Pancreas (tissue), 10 donors: ENCODE data around the gene PLK2. TPM values are rescaled to one million over a fixed set of nuclear protein-coding genes. Genes with fewer than 3 reads are reported as not detected.

Experiments used
- ATAC-seq, 4 donors: fragments of 200-7000 bp; cut with Tn5 transposase; one replicate each; pipeline versions ENCODE4 v1.8.0 to v1.9.1; 2020; ENCODE audit warnings: mild to moderate bottlenecking in 4 of 4, moderate library complexity in 4 of 4
- DNase-seq, 6 donors: peaks; one replicate each; pipeline ENCODE4 v3.0.0-alpha.2; 2020
- FAIRE-seq: peaks from 2 replicates; lab custom pipeline; 2012; peaks lifted over from hg19 to GRCh38; lab: Jason Lieb, UNC
- H3K27ac ChIP-seq, 4 donors: fragments of 200-600 bp; sonication (generic); 1 replicate in 3 of 4; 2 replicates in 1 of 4; pipeline versions ENCODE4 v1.5.0 to v1.8.0; 2020
- H3K27me3 ChIP-seq, 4 donors: fragments of 200-600 bp; one replicate each; pipeline ENCODE4 v1.8.0; 2021
- H3K36me3 ChIP-seq, 3 donors: fragments of 200-600 bp; sonication (generic) in 1 of 3; one replicate each; pipeline versions ENCODE4 v1.5.0 to v1.8.0; 2020 to 2021
- H3K4me1 ChIP-seq, 3 donors: fragments of 200-600 bp; one replicate each; pipeline ENCODE4 v1.8.0; 2021
- H3K4me3 ChIP-seq, 4 donors: fragments of 200-600 bp; sonication (generic) in 2 of 4; one replicate each; pipeline versions ENCODE4 v1.5.0 to v1.8.0; 2020 to 2021
- H3K9me3 ChIP-seq, 4 donors: fragments of 200-600 bp; one replicate each; pipeline ENCODE4 v1.8.0; 2021
- WGBS, 2 donors: extraction: QIAGEN DNeasy Blood & Tissue Kit; methylation state at CpG; one replicate each; pipeline ENCODE4 v1.1.7; 2013; 5-methylcytosine and 5-hydroxymethylcytosine counted together
- intact Hi-C, 3 donors: fragments of 100-400 bp; cut with DNase I; formaldehyde crosslinking; loops; one replicate each; pipeline versions ENCODE4 v1.11.1 to v1.14.2; 2022
- polyA plus RNA-seq, 2 donors: library from polyadenylated mRNA; stranded (reverse); fragments of 200-250 nt; gene quantifications; one replicate each; pipeline ENCODE4 v1.2.3, GENCODE V29; 2013
- total RNA-seq, 6 donors: library from RNA; stranded (reverse); fragmentation: NEBNext Ultra II Directional in 4 of 6; extraction: Animal tissue kit (Norgen Biotek cat#: 25700) in 4 of 6; gene quantifications; one replicate each; pipeline versions ENCODE4 v1.2.1 to v1.2.4, GENCODE V29; 2021 to 2023
- TF ChIP-seq, protein P1 (sequence below), 4 donors: fragments of 200-600 bp; sonication (generic) in 3 of 4; IDR thresholded peaks; one replicate each; pipeline versions ENCODE4 v1.5.0 to v1.8.0; 2021; ENCODE audit warnings: antibody characterized with exemption in 4 of 4
- donor health status: healthy with polysubstance abuse.
- donor health status: DM: no; HTN: no; CAD: no; lungs with moderate emphysema.
- donor health status: DM: no; HTN: no; CAD: no.
- donor health status: control.
- donor health status: control.
- donor health status: Bipolar disorder and iron deficiency.
- donor health status: DM: yes; HTN: yes; CAD: no.
- donor health status: DM: no; HTN: no; CAD: no.
- donor health status: DM: no; HTN: no; CAD: no.
- donor health status: DM: yes; HTN: yes; CAD: no.

The PLK2 gene
- total and polyA plus RNA-seq, 8 donors: 16.2 to 47.8 (median 25.6) TPM

DNA sequence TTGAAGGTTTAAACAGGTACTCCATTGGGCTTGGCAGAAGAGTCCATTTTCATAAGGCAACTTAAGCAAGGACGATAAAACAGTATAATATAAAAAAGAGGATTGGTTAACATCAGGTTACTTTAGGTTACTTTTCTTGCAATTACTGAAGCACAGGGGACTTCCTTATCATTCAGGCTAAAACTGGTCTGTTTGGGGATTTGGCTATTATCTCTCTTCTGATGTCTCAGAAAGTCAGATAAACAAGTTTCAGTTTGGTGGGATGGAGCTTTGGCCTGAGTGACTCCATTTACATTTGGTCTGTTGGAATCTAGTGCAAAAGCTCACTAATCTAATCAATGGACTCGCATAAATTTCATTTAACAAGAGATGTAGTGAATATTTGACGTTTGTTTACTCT lies 39.3 kb upstream of the PLK2 start:
- H3K4me3 ChIP-seq: no peak overlapping the region
- TF ChIP-seq, protein P1, sequence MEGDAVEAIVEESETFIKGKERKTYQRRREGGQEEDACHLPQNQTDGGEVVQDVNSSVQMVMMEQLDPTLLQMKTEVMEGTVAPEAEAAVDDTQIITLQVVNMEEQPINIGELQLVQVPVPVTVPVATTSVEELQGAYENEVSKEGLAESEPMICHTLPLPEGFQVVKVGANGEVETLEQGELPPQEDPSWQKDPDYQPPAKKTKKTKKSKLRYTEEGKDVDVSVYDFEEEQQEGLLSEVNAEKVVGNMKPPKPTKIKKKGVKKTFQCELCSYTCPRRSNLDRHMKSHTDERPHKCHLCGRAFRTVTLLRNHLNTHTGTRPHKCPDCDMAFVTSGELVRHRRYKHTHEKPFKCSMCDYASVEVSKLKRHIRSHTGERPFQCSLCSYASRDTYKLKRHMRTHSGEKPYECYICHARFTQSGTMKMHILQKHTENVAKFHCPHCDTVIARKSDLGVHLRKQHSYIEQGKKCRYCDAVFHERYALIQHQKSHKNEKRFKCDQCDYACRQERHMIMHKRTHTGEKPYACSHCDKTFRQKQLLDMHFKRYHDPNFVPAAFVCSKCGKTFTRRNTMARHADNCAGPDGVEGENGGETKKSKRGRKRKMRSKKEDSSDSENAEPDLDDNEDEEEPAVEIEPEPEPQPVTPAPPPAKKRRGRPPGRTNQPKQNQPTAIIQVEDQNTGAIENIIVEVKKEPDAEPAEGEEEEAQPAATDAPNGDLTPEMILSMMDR (IDR thresholded peaks at IDR 0.05): no peak
- H3K4me1 ChIP-seq: peaks cover 0 to 6% (median 0%) of the 10 kb centered on the region in 3 donors
- no peak for ATAC-seq
- no peaks in the 10 kb centered on the region for H3K27me3 ChIP-seq
- DNase-seq: no peak
- FAIRE-seq: no peak
- H3K27ac ChIP-seq: no peak overlapping the region
- no peaks in the 10 kb centered on the region for H3K9me3 ChIP-seq
- H3K36me3 ChIP-seq: no peaks in the 10 kb centered on the region
- 63% methylated on average over 3 of the region's 3 CpGs for WGBS, 2 donors
- intact Hi-C loops: loop anchor here in 1 of 3 donors (10.0 kb wide), 2 partner anchors 316 to 346 kb away; no protein-coding TSS in a partner anchor

DNA sequence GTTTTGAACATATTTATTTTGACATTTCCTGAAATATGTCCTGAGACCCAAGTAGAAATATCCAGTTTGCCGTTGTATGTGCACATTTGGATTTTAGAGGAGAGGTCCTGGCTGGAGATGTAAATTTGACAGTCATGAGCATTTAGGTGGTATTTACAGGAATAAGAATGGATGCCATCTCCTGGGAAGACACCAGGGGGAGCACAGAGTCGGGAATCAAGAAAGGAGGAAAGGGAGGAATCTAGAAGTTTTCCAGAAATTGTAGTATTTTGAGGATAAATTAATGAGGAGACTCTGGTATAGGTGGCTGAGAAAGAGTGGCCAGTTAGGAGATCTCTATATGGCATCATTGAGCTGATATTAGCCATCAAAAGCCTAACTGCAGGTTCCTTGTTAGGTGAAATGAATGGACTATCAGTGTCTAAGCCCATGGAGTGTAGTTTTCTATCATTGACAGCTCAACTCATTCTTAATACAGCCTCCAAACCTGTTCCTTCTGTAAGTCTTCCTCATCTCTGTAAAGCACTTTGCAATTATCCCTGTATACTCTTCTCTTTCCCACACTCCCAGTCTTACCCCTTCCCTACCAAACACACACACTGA lies 38.6 kb upstream of the PLK2 start:
- ATAC-seq (peak in 3 of 4 donors; percentile 77 to 83 (median 80)), FAIRE-seq (no peak), DNase-seq (peak in 4 of 6 donors; percentile 10 to 36 (median 22))
- Histone ChIP-seq H3K4me3 (no peak overlapping the region), H3K27ac (no peak overlapping the region), H3K36me3 (no peaks in the 10 kb centered on the region), H3K9me3 (no peaks in the 10 kb centered on the region), H3K4me1 (peaks cover 0 to 6% (median 0%) of the 10 kb centered on the region in 3 donors), H3K27me3 (no peaks in the 10 kb centered on the region)
- WGBS, 2 donors: 4 to 8% methylated on average over 2 of the region's 2 CpGs
- intact Hi-C loops: loop anchor here in 1 of 3 donors (10.0 kb wide), 2 partner anchors 316 to 346 kb away; no protein-coding TSS in a partner anchor
- TF ChIP-seq, protein P1 (IDR thresholded peaks at IDR 0.05): peak; percentile 45 to 67 (median 56)

DNA sequence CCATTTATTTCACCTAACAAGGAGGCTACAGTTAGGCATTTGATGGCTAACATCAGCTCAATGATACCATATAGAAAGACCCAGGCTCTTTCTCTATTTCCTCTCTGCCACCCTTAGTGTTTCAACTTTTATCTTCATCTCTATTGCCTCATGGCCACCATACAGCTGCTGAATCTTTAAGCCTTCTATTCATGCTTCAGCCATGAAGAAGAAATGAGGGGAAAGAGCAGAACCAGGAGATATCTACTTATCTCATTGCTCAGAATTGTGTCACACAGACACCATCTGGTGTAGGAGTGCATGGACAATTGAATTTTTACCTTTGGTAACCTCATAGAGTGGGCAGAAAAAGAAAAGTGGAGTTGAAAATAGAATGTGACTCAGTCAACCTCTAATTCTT lies 38.0 kb upstream of the PLK2 start:
- H3K4me3 ChIP-seq: no peak overlapping the region
- no peak overlapping the region for H3K27ac ChIP-seq
- DNase-seq: no peak
- TF ChIP-seq, protein P1 (IDR thresholded peaks at IDR 0.05): no peak
- no peak for FAIRE-seq
- no peaks in the 10 kb centered on the region for H3K9me3 ChIP-seq
- peaks cover 0 to 6% (median 0%) of the 10 kb centered on the region in 3 donors for H3K4me1 ChIP-seq
- no peak for ATAC-seq
- intact Hi-C loops: loop anchor here in 1 of 3 donors (10.0 kb wide), 2 partner anchors 317 to 347 kb away; no protein-coding TSS in a partner anchor
- H3K27me3 ChIP-seq: no peaks in the 10 kb centered on the region
- H3K36me3 ChIP-seq: no peaks in the 10 kb centered on the region

DNA sequence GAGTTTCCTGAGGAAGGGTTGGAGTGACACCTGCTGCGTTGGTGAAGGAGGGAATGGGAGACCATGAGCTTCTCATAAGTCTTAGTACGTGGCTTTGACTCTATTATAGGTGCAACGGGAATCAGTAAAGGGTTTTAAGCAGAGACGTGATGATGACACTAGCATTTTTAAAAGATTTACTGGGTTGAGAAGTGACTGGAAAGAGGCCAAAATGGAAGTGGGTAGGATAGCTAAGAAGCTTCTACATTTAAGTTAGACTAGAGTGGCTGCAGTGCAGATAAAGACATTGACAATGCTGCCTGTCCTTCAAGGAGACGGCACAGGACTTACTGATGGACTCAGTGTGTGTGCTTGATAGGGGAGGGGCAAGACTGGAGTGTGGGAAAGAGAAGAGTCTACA lies 37.5 kb upstream of the PLK2 start:
- intact Hi-C loops: loop anchor here in 1 of 3 donors (10.0 kb wide), 2 partner anchors 317 to 347 kb away; no protein-coding TSS in a partner anchor
- no peak for ATAC-seq
- H3K4me3 ChIP-seq: no peak overlapping the region

More for the DNA sequence above, 37.5 kb upstream of the PLK2 start:
- FAIRE-seq (no peak), DNase-seq (no peak)
- H3K4me1 ChIP-seq: peaks cover 0 to 6% (median 0%) of the 10 kb centered on the region in 3 donors
- no peak overlapping the region for H3K27ac ChIP-seq
- no peaks in the 10 kb centered on the region for H3K36me3 ChIP-seq
- TF ChIP-seq, protein P1 (IDR thresholded peaks at IDR 0.05): no peak
- WGBS, 2 donors: 67 to 77% methylated on average over 5 of the region's 5 CpGs
- no peaks in the 10 kb centered on the region for H3K27me3 ChIP-seq
- no peaks in the 10 kb centered on the region for H3K9me3 ChIP-seq
